ENCODE results near the gene KLHL17.

- TF ChIP-seq CTCF (conservative IDR thresholded peaks at IDR 0.05; ENCODE audit: low read depth, low read length) (no peak), EZH2 (IDR thresholded peaks at IDR 0.05; ENCODE audit: low read length, unreplicated experiment) (no peak)
Measured at GRCh38 chr1:991895-992294, 31.5 kb downstream of the KLHL17 start.

Data from PC-3 (cell line).